ENCODE data around the gene RIIAD1. TPM values are rescaled to one million over a fixed set of nuclear protein-coding genes. Genes with fewer than 3 reads are reported as not detected.

RIIAD1 gene
- total and polyA plus RNA-seq, 4 donors = 2.1 to 8.6 (median 6.6) TPM

DNA sequence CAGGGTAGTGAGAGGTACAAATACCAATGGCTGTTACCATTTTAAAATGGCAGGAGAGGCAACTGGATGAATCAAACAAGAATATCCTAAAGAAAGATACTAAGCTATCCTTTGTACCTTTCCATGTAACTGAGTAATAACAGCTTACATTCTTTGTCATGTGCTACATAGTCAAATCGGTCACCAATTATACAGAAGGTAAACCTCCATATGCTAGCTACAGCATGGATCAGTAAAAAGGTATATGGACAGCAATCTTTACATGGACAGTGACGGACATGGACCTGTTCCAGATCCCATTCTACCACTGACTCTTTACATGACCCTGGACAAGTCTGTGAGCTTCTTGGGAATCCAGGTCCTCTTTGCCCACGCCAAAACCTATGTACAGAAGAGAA is 55.3 kb downstream of the RIIAD1 start:
- H3K4me3 ChIP-seq (ENCODE audit: low read depth, low read length) = no peak overlapping the region
- WGBS (ENCODE audit: insufficient coverage) = no CpG with 5 or more reads among the region's 3 CpGs
- no peaks in the 10 kb centered on the region for H3K27me3 ChIP-seq (ENCODE audit: control insufficient read depth, insufficient read depth, low read length)
- H3K27ac ChIP-seq (ENCODE audit: low read depth, low read length) = no peak overlapping the region
- H3K36me3 ChIP-seq (ENCODE audit: control insufficient read depth, insufficient read depth, low read length) = peaks cover 17% of the 10 kb centered on the region
- no peaks in the 10 kb centered on the region for H3K9me3 ChIP-seq (ENCODE audit: control insufficient read depth, insufficient read depth, low read length)
- no peak for DNase-seq (ENCODE audit: low read depth in 4 of 6, low spot score in 6 of 6)
- no peaks in the 10 kb centered on the region for H3K4me1 ChIP-seq (ENCODE audit: control insufficient read depth, insufficient read depth, low read length)

- H3K4me3 ChIP-seq (ENCODE audit: low read depth, low read length) = no peak overlapping the region
These were observed 56.0 kb downstream of the RIIAD1 start for GRCh38 chr1:151777317-151777716.

More at GRCh38 chr1:151777317-151777716, 56.0 kb downstream of the RIIAD1 start:
- no peaks in the 10 kb centered on the region for H3K27me3 ChIP-seq (ENCODE audit: control insufficient read depth, insufficient read depth, low read length)
- no peak overlapping the region for H3K27ac ChIP-seq (ENCODE audit: low read depth, low read length)
- 100% methylated on average over 1 of the region's 4 CpGs for WGBS (ENCODE audit: insufficient coverage)
- no peak for DNase-seq (ENCODE audit: low read depth in 4 of 6, low spot score in 6 of 6)
- H3K9me3 ChIP-seq (ENCODE audit: control insufficient read depth, insufficient read depth, low read length) = no peaks in the 10 kb centered on the region
- H3K4me1 ChIP-seq (ENCODE audit: control insufficient read depth, insufficient read depth, low read length) = no peaks in the 10 kb centered on the region
- H3K36me3 ChIP-seq (ENCODE audit: control insufficient read depth, insufficient read depth, low read length) = peaks cover 17% of the 10 kb centered on the region

Small RNA genes within 50 kb of the gene (small RNA-seq; reads per million reads assigned to genes)
- gene RNU6-662P (ENCODE audit: low replicate concordance) = not detected

Other genes with a start within 250 kb of the RIIAD1 start
- gene CGN, start 210.1 kb upstream of the RIIAD1 start, total RNA-seq = 1 to 10 TPM; 2.4 to 4.1 TPM
- gene CGN, start 210.1 kb upstream of the RIIAD1 start, polyA plus RNA-seq (ENCODE audit: insufficient read length in 2 of 2) = 10 to 100 TPM in 1 of 2 donors, 1 to 10 TPM in 1; 6.9 to 14.1 TPM
- gene TUFT1, start 181.2 kb upstream of the RIIAD1 start, total RNA-seq = 1 to 10 TPM; 5.8 to 6.3 TPM
- 1 to 10 TPM; 6.4 to 9.7 TPM for gene TUFT1, start 181.2 kb upstream of the RIIAD1 start, polyA plus RNA-seq (ENCODE audit: insufficient read length in 2 of 2)
- 10 to 100 TPM; 33.1 to 77.1 TPM for gene SNX27, start 109.5 kb upstream of the RIIAD1 start, total RNA-seq
- gene SNX27, start 109.5 kb upstream of the RIIAD1 start, polyA plus RNA-seq (ENCODE audit: insufficient read length in 2 of 2) = 10 to 100 TPM; 44.5 to 51.2 TPM
- gene CELF3, start 4.7 kb upstream of the RIIAD1 start, total RNA-seq = 10 to 100 TPM; 12.7 to 13.9 TPM
- gene CELF3, start 4.7 kb upstream of the RIIAD1 start, polyA plus RNA-seq (ENCODE audit: insufficient read length in 2 of 2) = 100 to 1,000 TPM in 1 of 2 donors, 10 to 100 TPM in 1; 90.7 to 106 TPM
- gene MRPL9, start 42.0 kb downstream of the RIIAD1 start, total RNA-seq = 10 to 100 TPM; 59.1 to 91.3 TPM
- 10 to 100 TPM; 86.4 to 86.5 TPM for gene MRPL9, start 42.0 kb downstream of the RIIAD1 start, polyA plus RNA-seq (ENCODE audit: insufficient read length in 2 of 2)
- gene TDRKH, start 69.0 kb downstream of the RIIAD1 start, total RNA-seq = 10 to 100 TPM; 11.3 to 15.6 TPM
- gene TDRKH, start 69.0 kb downstream of the RIIAD1 start, polyA plus RNA-seq (ENCODE audit: insufficient read length in 2 of 2) = 10 to 100 TPM; 18.7 to 20.8 TPM
- 1 to 10 TPM in 1 of 2 donors, under 1 TPM in 1; 0.22 to 2.0 TPM for gene LINGO4, start 83.9 kb downstream of the RIIAD1 start, total RNA-seq
- gene LINGO4, start 83.9 kb downstream of the RIIAD1 start, polyA plus RNA-seq (ENCODE audit: insufficient read length in 2 of 2) = 1 to 10 TPM in 1 of 2 donors, under 1 TPM in 1; 0.62 to 1.0 TPM
- gene RORC, start 110.3 kb downstream of the RIIAD1 start, total RNA-seq = under 1 TPM in 1 of 2 donors, not detected in 1; 0.44 TPM
- under 1 TPM; 0.15 to 0.17 TPM for gene RORC, start 110.3 kb downstream of the RIIAD1 start, polyA plus RNA-seq (ENCODE audit: insufficient read length in 2 of 2)
- gene C2CD4D, start 118.3 kb downstream of the RIIAD1 start, total RNA-seq = not detected
- gene C2CD4D, start 118.3 kb downstream of the RIIAD1 start, polyA plus RNA-seq (ENCODE audit: insufficient read length in 2 of 2) = under 1 TPM; 0.74 to 0.97 TPM
- not detected for gene THEM5, start 132.2 kb downstream of the RIIAD1 start, total RNA-seq
- gene THEM5, start 132.2 kb downstream of the RIIAD1 start, polyA plus RNA-seq (ENCODE audit: insufficient read length in 2 of 2) = 1 to 10 TPM; 1.5 to 1.8 TPM
- 10 to 100 TPM; 13.0 to 16.8 TPM for gene THEM4, start 188.0 kb downstream of the RIIAD1 start, total RNA-seq
- 10 to 100 TPM; 25.8 to 34.0 TPM for gene THEM4, start 188.0 kb downstream of the RIIAD1 start, polyA plus RNA-seq (ENCODE audit: insufficient read length in 2 of 2)

Data from spinal cord (tissue), 10 donors.